OCI-LY7 (cell line): Measurements from ENCODE around the gene OR8S1. TPM values are rescaled to one million over a fixed set of nuclear protein-coding genes. Genes with fewer than 3 reads are reported as not detected.

Experiments
- BruUV-seq: library from RNA; stranded (reverse); fragments of 400-500 nt; replicated peaks from 2 replicates; lab custom pipeline; 2021; lab: Mats Ljungman, UMichigan
- CTCF ChIA-PET: fragments of 300-600 bp; sonication (Branson Sonifier 250); formaldehyde crosslinking; loops from one replicate; lab custom pipeline; 2022; ENCODE audit warnings: antibody characterized with exemption; ENCODE audit not compliant: unreplicated experiment; lab: Charles Lee
- POLR2A ChIA-PET: fragments of 300-600 bp; sonication (Branson Sonifier 250); formaldehyde crosslinking; loops from one replicate; lab custom pipeline; 2022; ENCODE audit warnings: antibody characterized with exemption; lab: Charles Lee
- DNase-seq: peaks from one replicate; pipeline ENCODE4 v3.0.0-alpha.2; 2015; ENCODE audit warnings: low spot score
- H2AFZ ChIP-seq: fragments of 200-600 bp; sonication (generic), shearing (Covaris generic); 2 replicates; pipeline ENCODE4 v1.6.1; 2014; ENCODE audit warnings: mild to moderate bottlenecking, antibody characterized with exemption, low read length, moderate library complexity
- H3K27ac ChIP-seq: fragments of 200-600 bp; sonication (generic); 2 replicates; pipeline ENCODE4 v1.5.1; 2014; ENCODE audit warnings: mixed run types, low read depth, mild to moderate bottlenecking, moderate library complexity, low read length, inconsistent platforms; ENCODE audit not compliant: poor library complexity, severe bottlenecking
- H3K36me3 ChIP-seq: fragments of 200-600 bp; sonication (generic); 2 replicates; pipeline ENCODE4 v1.6.1; 2014; ENCODE audit warnings: mild to moderate bottlenecking, antibody characterized with exemption, low read length, moderate library complexity, mixed read lengths; ENCODE audit not compliant: insufficient read depth
- H3K4me1 ChIP-seq: fragments of 200-600 bp; sonication (generic); 2 replicates; pipeline ENCODE4 v1.5.1; 2014; ENCODE audit warnings: mild to moderate bottlenecking, low read length; ENCODE audit not compliant: insufficient read depth, poor library complexity, severe bottlenecking
- H3K4me2 ChIP-seq: fragments of 200-600 bp; sonication (generic); 2 replicates; pipeline ENCODE4 v1.6.1; 2014; ENCODE audit warnings: mild to moderate bottlenecking, low read length
- H3K4me3 ChIP-seq: fragments of 200-600 bp; sonication (generic); 2 replicates; pipeline ENCODE4 v1.5.1; 2014; ENCODE audit warnings: mild to moderate bottlenecking, low read depth, low read length; ENCODE audit not compliant: poor library complexity, severe bottlenecking
- H3K79me2 ChIP-seq: fragments of 200-600 bp; sonication (generic); 2 replicates; pipeline ENCODE4 v1.6.1; 2016; ENCODE audit warnings: low read depth, mild to moderate bottlenecking, low read length, moderate library complexity, mixed read lengths; ENCODE audit not compliant: insufficient read depth
- H3K9me2 ChIP-seq: fragments of 200-600 bp; sonication (generic); 2 replicates; pipeline ENCODE4 v1.6.1; 2016; ENCODE audit warnings: mild to moderate bottlenecking, low read length, mixed read lengths; ENCODE audit not compliant: insufficient read depth
- H3K9me3 ChIP-seq: fragments of 200-600 bp; sonication (generic); 2 replicates; pipeline ENCODE4 v1.6.1; 2014; ENCODE audit warnings: mild to moderate bottlenecking, mixed run types, low read length, mixed read lengths
- H4K20me1 ChIP-seq: fragments of 200-600 bp; sonication (generic); 2 replicates; pipeline ENCODE4 v1.6.1; 2014; ENCODE audit warnings: mild to moderate bottlenecking, antibody characterized with exemption, low read length, moderate library complexity, mixed read lengths; ENCODE audit not compliant: insufficient read depth
- EZH2phosphoT487 ChIP-seq: fragments of 200-600 bp; sonication (generic); IDR thresholded peaks from 2 replicates; pipeline ENCODE4 v1.6.1; 2018; ENCODE audit warnings: low read depth, borderline replicate concordance, mild to moderate bottlenecking, mixed run types, antibody characterized with exemption, low read length, moderate library complexity, mixed read lengths
- intact Hi-C: fragments of 100-400 bp; cut with micrococcal nuclease; formaldehyde crosslinking; loops from one replicate; pipeline ENCODE4 v1.10.0; 2022; ENCODE audit not compliant: unreplicated experiment
- total RNA-seq, 2 experiments: library from RNA; depleted of rRNA in 1 of 2; stranded (reverse); fragments of >200 nt in 1 of 2; shearing (Covaris generic) in 1 of 2; gene quantifications; 2 replicates each; pipeline ENCODE4 v1.2.3, GENCODE V29; 2014 to 2022
- TF ChIP-seq, protein P1 (sequence below): fragments of 200-600 bp; sonication (generic); conservative IDR thresholded peaks from 2 replicates; pipeline ENCODE4 v1.5.1; 2014; ENCODE audit warnings: mild to moderate bottlenecking, antibody characterized with exemption, low read length, moderate library complexity, mixed read lengths

The OR8S1 gene
- total RNA-seq, 2 experiments from 2014 or later: not detected

DNA sequence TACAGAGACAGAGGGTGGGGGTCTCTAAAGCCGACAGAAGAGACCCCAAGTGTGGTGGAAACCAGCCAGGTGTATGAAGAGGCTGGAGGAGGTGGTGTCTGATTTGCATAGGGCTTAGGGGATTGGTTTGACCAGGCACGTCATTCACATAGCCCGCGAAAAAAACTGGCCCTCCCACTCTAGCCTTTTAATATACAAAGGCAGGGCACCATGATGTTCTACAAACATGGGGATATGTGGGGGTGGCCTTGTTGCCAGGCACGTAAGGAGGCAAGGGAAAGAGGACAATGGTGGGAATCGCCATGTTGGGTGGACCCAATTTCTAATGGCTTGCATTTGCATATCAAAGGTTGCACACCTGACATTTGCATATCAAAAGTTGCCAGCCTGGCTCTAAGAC lies 31.2 kb downstream of the OR8S1 start:
- Histone ChIP-seq H3K79me2 (no peaks in the 10 kb centered on the region), H3K27ac (no peak overlapping the region), H3K4me1 (no peaks in the 10 kb centered on the region), H3K9me3 (no peaks in the 10 kb centered on the region), H4K20me1 (no peaks in the 10 kb centered on the region), H2AFZ (no peak overlapping the region), H3K4me2 (no peak overlapping the region), H3K36me3 (no peaks in the 10 kb centered on the region), H3K9me2 (no peaks in the 10 kb centered on the region), H3K4me3 (no peak overlapping the region)
- ChIA-PET CTCF (no interaction called here), POLR2A (no interaction called here)
- no peak for DNase-seq
- TF ChIP-seq, protein P1, sequence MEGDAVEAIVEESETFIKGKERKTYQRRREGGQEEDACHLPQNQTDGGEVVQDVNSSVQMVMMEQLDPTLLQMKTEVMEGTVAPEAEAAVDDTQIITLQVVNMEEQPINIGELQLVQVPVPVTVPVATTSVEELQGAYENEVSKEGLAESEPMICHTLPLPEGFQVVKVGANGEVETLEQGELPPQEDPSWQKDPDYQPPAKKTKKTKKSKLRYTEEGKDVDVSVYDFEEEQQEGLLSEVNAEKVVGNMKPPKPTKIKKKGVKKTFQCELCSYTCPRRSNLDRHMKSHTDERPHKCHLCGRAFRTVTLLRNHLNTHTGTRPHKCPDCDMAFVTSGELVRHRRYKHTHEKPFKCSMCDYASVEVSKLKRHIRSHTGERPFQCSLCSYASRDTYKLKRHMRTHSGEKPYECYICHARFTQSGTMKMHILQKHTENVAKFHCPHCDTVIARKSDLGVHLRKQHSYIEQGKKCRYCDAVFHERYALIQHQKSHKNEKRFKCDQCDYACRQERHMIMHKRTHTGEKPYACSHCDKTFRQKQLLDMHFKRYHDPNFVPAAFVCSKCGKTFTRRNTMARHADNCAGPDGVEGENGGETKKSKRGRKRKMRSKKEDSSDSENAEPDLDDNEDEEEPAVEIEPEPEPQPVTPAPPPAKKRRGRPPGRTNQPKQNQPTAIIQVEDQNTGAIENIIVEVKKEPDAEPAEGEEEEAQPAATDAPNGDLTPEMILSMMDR: no peak
- no peak for TF ChIP-seq EZH2phosphoT487
- intact Hi-C loops: no loop called here
- BruUV-seq: no TSS peak

DNA sequence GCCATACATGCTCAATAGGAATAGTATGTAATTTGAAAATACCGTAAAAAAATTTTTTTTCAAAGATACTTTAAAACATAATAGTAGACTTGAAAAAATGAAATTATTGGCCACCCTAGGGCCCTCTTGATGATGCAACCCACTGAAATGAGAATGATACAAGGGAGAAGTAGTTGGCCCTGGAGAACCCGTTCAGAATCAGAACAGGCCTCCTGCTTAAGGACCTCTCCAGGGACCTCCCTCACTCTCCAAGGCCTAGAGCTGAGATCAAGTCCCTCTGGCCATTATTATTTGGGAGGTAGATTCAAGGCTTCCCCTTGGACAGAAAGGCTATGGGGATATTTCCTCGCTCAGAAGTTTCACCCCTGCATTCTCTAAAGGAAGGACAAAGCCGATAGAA lies 32.5 kb downstream of the OR8S1 start:
- no peak overlapping the region for H2AFZ ChIP-seq
- no peaks in the 10 kb centered on the region for H4K20me1 ChIP-seq
- DNase-seq: no peak
- no peak overlapping the region for H3K27ac ChIP-seq
- no peaks in the 10 kb centered on the region for H3K9me3 ChIP-seq
- no peaks in the 10 kb centered on the region for H3K4me1 ChIP-seq
- CTCF ChIA-PET: no interaction called here
- H3K79me2 ChIP-seq: no peaks in the 10 kb centered on the region
- intact Hi-C loops: no loop called here
- no peak for TF ChIP-seq EZH2phosphoT487
- TF ChIP-seq, protein P1: no peak
- no peaks in the 10 kb centered on the region for H3K36me3 ChIP-seq
- POLR2A ChIA-PET: no interaction called here
- no TSS peak for BruUV-seq
- H3K4me3 ChIP-seq: no peak overlapping the region
- H3K9me2 ChIP-seq: no peaks in the 10 kb centered on the region
- no peak overlapping the region for H3K4me2 ChIP-seq

DNA sequence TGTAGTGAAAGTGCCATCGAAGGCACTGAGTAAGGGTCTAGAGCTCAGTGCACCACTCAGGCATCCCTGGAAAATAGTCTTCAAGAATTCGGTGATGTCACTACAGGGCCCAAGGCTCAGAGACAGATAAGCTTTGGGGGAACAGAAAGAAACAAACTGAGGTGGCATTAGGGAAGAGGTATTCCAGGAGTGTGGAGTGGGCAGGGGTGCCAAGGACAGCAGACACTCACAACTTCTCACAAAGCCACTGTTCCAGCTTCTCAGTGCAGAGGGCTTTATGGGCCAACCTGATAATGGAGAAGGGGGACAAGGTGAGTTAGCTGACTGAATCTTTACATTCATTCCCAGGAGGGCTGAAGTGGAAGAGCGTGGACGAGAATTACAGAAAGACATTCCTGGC lies 42.3 kb downstream of the OR8S1 start:
- H3K4me3 ChIP-seq: no peak overlapping the region
- DNase-seq: no peak
- TF ChIP-seq, protein P1: no peak
- no peak for TF ChIP-seq EZH2phosphoT487
- no peaks in the 10 kb centered on the region for H3K36me3 ChIP-seq
- no peaks in the 10 kb centered on the region for H3K9me2 ChIP-seq
- BruUV-seq: no TSS peak
- H2AFZ ChIP-seq: no peak overlapping the region
- CTCF ChIA-PET: no interaction called here
- no peaks in the 10 kb centered on the region for H3K9me3 ChIP-seq
- POLR2A ChIA-PET: no interaction called here
- H3K4me2 ChIP-seq: no peak overlapping the region
- H3K27ac ChIP-seq: no peak overlapping the region
- no peaks in the 10 kb centered on the region for H3K79me2 ChIP-seq
- intact Hi-C loops: no loop called here
- no peaks in the 10 kb centered on the region for H3K4me1 ChIP-seq
- H4K20me1 ChIP-seq: no peaks in the 10 kb centered on the region
